GM20000 (cell line): Measurements from ENCODE around the gene SCO2.

Source experiments
- DNase-seq: peaks from one replicate; pipeline ENCODE4 v3.0.0; 2012; ENCODE audit warnings: low spot score
- CTCF ChIP-seq: IDR thresholded peaks from 2 replicates; pipeline ENCODE4 v1.5.1; 2012; ENCODE audit warnings: mild to moderate bottlenecking, control low read depth; ENCODE audit errors: extremely low read depth, missing control alignments

The SCO2 gene

DNA sequence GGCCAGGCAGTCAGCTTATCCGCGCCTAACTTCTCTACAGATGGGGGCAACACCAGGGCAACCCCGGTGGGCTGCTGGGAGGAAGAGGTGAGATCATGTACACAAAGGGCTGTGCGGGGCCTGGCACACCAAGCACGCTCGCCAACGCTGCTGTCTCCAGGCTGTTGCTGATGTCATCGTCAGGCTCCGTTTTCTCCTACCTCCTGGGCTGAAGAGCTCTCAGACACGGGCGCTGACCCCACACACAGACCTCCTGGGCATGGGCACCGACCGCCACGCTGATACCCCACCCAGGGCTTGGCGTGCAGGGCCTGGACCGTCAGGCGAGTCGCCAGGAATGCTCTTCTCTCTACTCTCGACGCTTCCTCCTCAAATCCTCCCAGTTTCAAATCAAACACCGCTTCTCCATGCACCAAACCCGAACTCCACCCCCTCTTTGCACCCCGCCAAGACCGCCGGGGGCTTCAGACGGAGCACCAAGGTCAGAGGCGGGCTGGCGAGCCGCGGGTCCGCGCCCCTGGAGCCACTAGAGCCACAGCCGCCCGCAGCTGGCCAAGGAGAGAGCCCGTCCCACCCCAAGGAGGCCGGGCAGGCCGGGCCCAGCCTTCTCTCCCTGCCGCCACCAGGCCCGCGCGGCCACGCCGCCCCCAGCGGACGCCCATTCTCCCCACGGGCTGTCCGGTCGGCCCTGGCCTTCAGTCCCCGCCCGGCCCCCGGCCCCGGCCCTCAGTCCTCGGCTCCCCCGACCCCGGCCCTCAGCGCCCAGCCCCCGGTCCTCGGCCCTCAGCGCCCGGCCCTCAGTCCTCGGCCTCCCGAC, 51.3 kb downstream of the SCO2 start:
- TF ChIP-seq CTCF = no peak
- no peak for DNase-seq
